Stromal cell of bone marrow (primary cell): ENCODE data around the gene CDKN2AIPNL.
"Not testable (repeated sequence)": the region's sequence is repeated elsewhere in the genome, so short reads cannot be mapped to it uniquely, and the experiment has no call there.

ENCODE experiments used
- DNase-seq: peaks from one replicate; pipeline ENCODE4 v3.0.0-alpha.2; 2012; ENCODE audit warnings: low read depth

CDKN2AIPNL gene

GRCh38 chr5:134398609-134399155 is 13.0 kb downstream of the CDKN2AIPNL start:
- no peak for DNase-seq

DNA sequence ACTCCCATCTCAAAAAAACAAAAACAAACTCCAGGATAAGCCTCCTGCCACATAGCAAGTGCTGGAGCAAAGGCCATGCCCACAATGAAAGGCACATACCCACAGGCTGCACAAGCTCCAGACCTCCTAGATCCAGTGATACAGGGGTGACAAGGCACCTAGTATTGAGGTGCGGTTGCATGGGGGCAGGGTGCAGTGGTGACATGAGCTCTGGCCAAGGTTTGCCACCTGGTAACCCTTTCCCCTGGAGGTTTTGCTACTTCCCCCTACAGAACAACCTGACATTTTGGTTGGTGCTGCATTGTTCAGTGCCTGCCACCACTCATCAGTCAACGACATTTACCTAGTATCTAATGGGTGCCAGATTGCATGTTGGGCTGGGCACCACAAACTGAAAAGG is 14.5 kb downstream of the CDKN2AIPNL start:
- DNase-seq = no peak

DNA sequence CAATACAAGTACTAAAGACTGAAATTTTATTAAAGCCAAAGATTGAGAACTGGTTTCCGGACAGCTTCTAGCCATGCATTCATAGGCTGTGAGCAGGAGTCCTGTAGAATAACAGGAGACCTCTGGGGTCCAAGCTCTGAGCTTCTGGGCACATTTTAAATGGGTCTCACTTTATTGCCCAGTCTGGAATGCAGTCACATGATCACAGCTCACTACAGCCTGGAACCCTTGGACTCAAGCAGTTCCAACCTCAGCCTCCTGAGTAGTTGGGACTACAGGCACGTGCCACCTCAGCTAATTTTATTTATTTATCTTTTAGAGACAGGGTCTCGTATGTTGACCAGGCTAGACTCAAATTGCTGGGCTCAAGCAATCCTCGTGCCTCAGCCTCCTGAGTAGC is 15.4 kb downstream of the CDKN2AIPNL start:
- DNase-seq = no peak

DNA sequence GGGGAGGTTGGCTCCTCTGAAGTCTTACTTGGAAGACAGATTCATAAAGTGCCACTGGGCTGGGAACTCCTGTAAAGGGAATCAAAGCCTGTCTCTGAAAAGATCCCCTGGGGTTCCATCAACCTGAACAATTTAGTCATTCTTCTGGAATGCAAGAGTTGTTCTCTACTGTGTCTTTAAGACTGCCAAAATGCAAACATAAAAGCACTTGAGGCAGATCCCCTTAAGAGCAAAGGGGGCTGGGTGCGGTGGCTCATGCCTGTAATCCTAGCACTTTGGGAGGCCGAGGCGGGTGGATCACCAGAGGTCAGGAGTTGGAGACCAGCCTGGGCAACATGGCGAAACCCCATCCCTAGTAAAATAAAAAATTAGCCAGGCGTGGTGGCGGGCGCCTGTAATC is 16.7 kb downstream of the CDKN2AIPNL start:
- DNase-seq = no peak

- no peak for DNase-seq
These were observed 19.4 kb downstream of the CDKN2AIPNL start for GRCh38 chr5:134392301-134392700.

DNA sequence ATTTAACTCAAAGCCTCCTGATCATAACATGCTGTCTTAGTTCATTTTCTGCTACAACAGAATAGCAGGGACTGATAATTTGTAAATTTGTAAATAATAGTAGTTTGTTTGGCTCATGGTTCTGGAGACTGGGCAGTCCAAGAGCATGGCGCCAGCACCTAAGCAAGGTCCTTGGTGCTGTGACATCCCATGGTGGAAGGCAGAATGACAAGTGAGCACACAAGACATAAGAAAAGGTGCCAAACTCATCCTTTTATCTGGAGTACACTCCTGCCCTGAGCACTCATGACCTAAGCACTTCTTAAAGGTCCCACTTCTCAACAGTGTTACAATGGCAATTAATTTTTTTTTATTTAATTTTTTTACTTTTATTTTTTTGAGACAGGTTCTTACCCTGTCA is 24.2 kb downstream of the CDKN2AIPNL start:
- DNase-seq = no peak

GRCh38 chr5:134383980-134384697 is 27.5 kb downstream of the CDKN2AIPNL start:
- no peak for DNase-seq

DNA sequence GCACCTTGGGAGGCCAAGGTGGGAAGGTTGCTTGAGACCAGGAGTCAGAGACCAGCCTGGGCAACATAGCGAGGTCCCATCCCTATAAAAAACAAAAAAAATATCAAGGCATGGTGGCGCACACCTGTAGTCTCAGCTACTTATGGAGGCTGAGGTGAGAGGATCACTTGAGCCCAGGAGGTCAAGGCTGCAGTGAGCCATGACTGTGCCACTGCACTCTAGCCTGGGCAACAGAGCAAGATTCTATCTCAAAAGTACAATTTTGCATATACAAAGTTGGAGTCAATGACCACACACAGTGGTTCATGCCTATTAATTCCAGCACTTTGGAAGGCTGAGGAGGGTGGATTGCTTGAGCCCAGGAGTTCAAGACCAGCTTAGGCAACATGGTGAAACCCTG is 29.5 kb downstream of the CDKN2AIPNL start:
- DNase-seq = not testable (repeated sequence)

DNA sequence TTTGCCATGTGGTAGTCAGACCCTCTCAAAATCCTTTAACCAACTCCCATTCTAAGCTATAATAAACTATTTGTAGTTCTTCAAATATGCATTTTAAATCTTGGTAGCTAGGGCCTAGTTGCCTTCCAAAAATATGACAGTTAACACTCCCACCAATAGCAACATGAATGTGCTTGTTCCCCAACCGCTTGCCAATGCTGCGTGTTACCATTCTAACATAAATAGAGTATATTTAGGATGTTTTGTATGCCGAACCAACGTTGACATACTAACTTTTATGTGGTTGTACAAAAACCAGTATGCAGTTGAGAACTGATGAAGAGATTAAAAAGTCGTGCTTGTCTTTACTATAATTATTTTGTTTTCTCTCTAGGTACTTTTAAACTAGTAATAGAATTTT is 31.3 kb downstream of the CDKN2AIPNL start:
- no peak for DNase-seq

GRCh38 chr5:134374232-134374631 is 37.4 kb downstream of the CDKN2AIPNL start:
- DNase-seq = no peak

DNA sequence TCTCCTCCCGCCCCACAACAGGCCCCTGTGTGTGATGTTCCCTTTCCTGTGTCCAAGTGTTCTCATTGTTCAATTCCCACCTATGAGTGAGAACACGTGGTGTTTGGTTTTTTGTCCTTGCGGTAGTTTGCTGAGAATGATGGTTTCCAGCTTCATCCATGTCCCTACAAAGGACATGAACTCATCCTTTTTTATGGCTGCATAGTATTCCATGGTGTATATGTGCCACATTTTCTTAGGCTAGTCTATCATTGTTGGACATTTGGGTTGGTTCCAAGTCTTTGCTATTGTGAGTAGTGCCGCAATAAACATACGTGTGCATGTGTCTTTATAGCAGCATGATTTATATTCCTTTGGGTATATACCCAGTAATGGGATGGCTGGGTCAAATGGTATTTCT is 38.0 kb downstream of the CDKN2AIPNL start:
- DNase-seq = not testable (repeated sequence)

DNA sequence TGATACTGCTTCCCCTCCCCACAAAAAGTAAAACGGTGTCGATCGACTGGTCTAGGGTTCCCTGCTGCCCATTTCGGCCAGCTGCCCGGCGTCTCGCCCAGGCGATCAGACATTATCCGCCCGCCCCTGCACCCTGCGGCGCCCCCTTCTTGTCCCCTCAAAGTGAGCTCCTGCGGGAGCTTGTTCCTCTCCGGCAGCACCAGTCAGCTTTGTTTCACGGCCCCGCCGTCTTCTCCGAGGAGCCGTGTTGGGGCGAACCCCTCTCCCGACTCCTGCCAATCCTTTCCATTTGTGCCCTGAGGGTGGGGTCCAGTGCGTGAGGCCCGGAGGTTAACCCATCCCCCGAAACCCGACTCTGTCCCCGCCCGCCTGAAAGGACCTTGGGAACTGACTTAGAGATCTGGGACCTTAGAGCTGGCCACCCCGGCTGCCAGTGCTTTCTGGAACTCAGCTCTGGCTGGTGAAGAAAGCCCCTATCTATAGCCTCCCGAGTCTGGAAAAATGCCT is 39.8 kb downstream of the CDKN2AIPNL start:
- peak; percentile 18 for DNase-seq

- DNase-seq = peak; percentile 100
These were observed 40.5 kb downstream of the CDKN2AIPNL start, which contains the start of gene UBE2B for GRCh38 chr5:134370871-134371833. Gene UBE2B, plus strand, starts transcription at chr5:134371569. Its CDS starts 27 bp downstream, at chr5:134371596.

GRCh38 chr5:134370311-134370870 is 41.3 kb downstream of the CDKN2AIPNL start:
- peak; percentile 8 for DNase-seq

GRCh38 chr5:134365604-134366003 is 46.1 kb downstream of the CDKN2AIPNL start:
- no peak for DNase-seq

- DNase-seq = no peak
These were observed 56.0 kb downstream of the CDKN2AIPNL start for GRCh38 chr5:134355681-134356080.
